HepG2 (cell line): ENCODE measurements around the gene WDR89. TPM values are rescaled to one million over a fixed set of nuclear protein-coding genes. Genes with fewer than 3 reads are reported as not detected.

Source experiments
- ATAC-seq: fragments of 200-7000 bp; cut with Tn5 transposase; 3 replicates; pipeline ENCODE4 v1.9.1; 2020; ENCODE audit warnings: mild to moderate bottlenecking, moderate library complexity
- BruUV-seq: library from RNA; stranded (reverse); fragments of 400-500 nt; replicated peaks from 2 replicates; lab custom pipeline; 2021; lab: Mats Ljungman, UMichigan
- CTCF ChIA-PET: fragments of 300-600 bp; formaldehyde crosslinking; extraction: SDS; loops from one replicate; lab custom pipeline; 2021; ENCODE audit warnings: low total read pairs, inconsistent platforms, low intra/inter-chr PET ratio; lab: Yijun Ruan, JAX
- POLR2A ChIA-PET: fragments of 350-600 bp; sonication (Branson Sonifier 250); formaldehyde crosslinking; loops from one replicate; lab custom pipeline; 2020; ENCODE audit warnings: antibody characterized with exemption, inconsistent platforms; lab: Yijun Ruan, JAX
- DNase-seq: peaks from one replicate; pipeline ENCODE4 v3.0.0-alpha.2; 2015; ENCODE audit warnings: low spot score
- FAIRE-seq: peaks from 3 replicates; lab custom pipeline; 2011; peaks lifted over from hg19 to GRCh38; lab: Jason Lieb, UNC
- H2AFZ ChIP-seq: one replicate; pipeline ENCODE4 v1.6.1; 2011; ENCODE audit warnings: low read length, inconsistent platforms
- H3K27ac ChIP-seq: fragments of 300-600 bp; 3 replicates; pipeline ENCODE4 v1.8.0; 2011; ENCODE audit warnings: mixed run types, mild to moderate bottlenecking, mixed read lengths, low read length, inconsistent platforms; ENCODE audit not compliant: insufficient read depth; ENCODE audit errors: extremely low read length
- H3K27me3 ChIP-seq, 2 experiments: fragments of 200-600 bp in 1 of 2; 2 replicates in 1 of 2; 3 replicates in 1 of 2; pipeline versions ENCODE4 v1.6.0 to v1.8.0; 2011; ENCODE audit warnings: low read length in 2 of 2, mild to moderate bottlenecking in 2 of 2, moderate library complexity in 2 of 2, inconsistent platforms in 1 of 2; ENCODE audit not compliant: insufficient read depth in 2 of 2, control insufficient read depth in 1 of 2
- H3K36me3 ChIP-seq, 2 experiments: fragments of 200-600 bp in 1 of 2; replicated peaks in 1 of 2; 2 replicates in 1 of 2; 3 replicates in 1 of 2; pipeline versions ENCODE4 v1.5.1 to v1.8.0; 2011; ENCODE audit warnings: low read length in 2 of 2, inconsistent platforms in 1 of 2; ENCODE audit not compliant: insufficient read depth in 2 of 2, control insufficient read depth in 1 of 2
- H3K4me1 ChIP-seq: 2 replicates; pipeline ENCODE4 v1.5.1; 2012; ENCODE audit warnings: low read length, inconsistent platforms; ENCODE audit not compliant: insufficient read depth
- H3K4me2 ChIP-seq: 2 replicates; pipeline ENCODE4 v1.6.0; 2011; ENCODE audit warnings: low read depth, low read length, inconsistent platforms
- H3K4me3 ChIP-seq, 3 experiments: fragments of 200-600 bp in 1 of 3; sonication (generic), shearing (Covaris generic) in 1 of 3; replicated peaks in 1 of 3; 2 replicates each; pipeline ENCODE4 v1.5.1; 2011 to 2016; ENCODE audit warnings: low read length in 3 of 3, inconsistent platforms in 2 of 3, low read depth in 2 of 3, mild to moderate bottlenecking in 2 of 3, control low read depth in 1 of 3, mixed read lengths in 1 of 3; ENCODE audit not compliant: insufficient read depth in 1 of 3
- H3K79me2 ChIP-seq: one replicate; pipeline ENCODE4 v1.6.1; 2011; ENCODE audit warnings: low read length, inconsistent platforms; ENCODE audit not compliant: insufficient read depth
- H3K9ac ChIP-seq: 2 replicates; pipeline ENCODE4 v1.6.0; 2011; ENCODE audit warnings: mild to moderate bottlenecking, low read depth, low read length, inconsistent platforms; ENCODE audit not compliant: insufficient read depth
- H3K9me3 ChIP-seq: 2 replicates; pipeline ENCODE4 v1.5.1; 2012; ENCODE audit warnings: mild to moderate bottlenecking, low read length
- H4K20me1 ChIP-seq: 2 replicates; pipeline ENCODE4 v1.6.0; 2011; ENCODE audit warnings: inconsistent platforms, mild to moderate bottlenecking, low read length, moderate library complexity; ENCODE audit not compliant: insufficient read depth
- CEBPB ChIP-seq: IDR thresholded peaks from 2 replicates; pipeline ENCODE4 v1.6.1; 2011; ENCODE audit warnings: low read depth, low read length, improper control_type of control experiment, borderline replicate concordance
- CEBPG ChIP-seq: IDR thresholded peaks from 2 replicates; pipeline ENCODE4 v1.6.1; 2016
- CREM ChIP-seq, 2 experiments: sonication (generic) in 1 of 2; formaldehyde crosslinking in 1 of 2; IDR thresholded peaks; 2 replicates each; pipeline versions ENCODE4 v1.4.0 to v1.6.1; 2016 to 2020; ENCODE audit warnings: antibody characterized with exemption in 1 of 2, mild to moderate bottlenecking in 1 of 2, missing genetic modification reagents in 1 of 2
- EP300 ChIP-seq, 3 experiments: sonication (generic) in 1 of 3; formaldehyde crosslinking in 1 of 3; IDR thresholded peaks; 2 replicates each; pipeline versions ENCODE4 v1.5.1 to v1.6.1; 2011 to 2020; ENCODE audit warnings: low read depth in 2 of 3, low read length in 2 of 3, borderline replicate concordance in 1 of 3, improper control_type of control experiment in 1 of 3, mild to moderate bottlenecking in 1 of 3, missing genetic modification reagents in 1 of 3, moderate library complexity in 1 of 3
- FOSL2 ChIP-seq: sonication (generic); formaldehyde crosslinking; IDR thresholded peaks from 2 replicates; pipeline ENCODE4 v1.4.0; 2020; ENCODE audit warnings: missing genetic modification reagents
- HNF4G ChIP-seq, 2 experiments: sonication (generic) in 1 of 2; formaldehyde crosslinking in 1 of 2; IDR thresholded peaks; 2 replicates each; pipeline versions ENCODE4 v1.4.0 to v1.6.1; 2011 to 2020; ENCODE audit warnings: borderline replicate concordance in 2 of 2, low read depth in 2 of 2, mild to moderate bottlenecking in 2 of 2, low read length in 1 of 2, missing genetic modification reagents in 1 of 2, moderate library complexity in 1 of 2
- KAT7 ChIP-seq: IDR thresholded peaks from 2 replicates; pipeline ENCODE4 v1.6.1; 2018; ENCODE audit warnings: borderline replicate concordance, missing compliant biosample characterization
- SOX5 ChIP-seq: IDR thresholded peaks from 2 replicates; pipeline ENCODE4 v1.6.1; 2016; ENCODE audit warnings: borderline replicate concordance
- SP4 ChIP-seq: sonication (generic); formaldehyde crosslinking; IDR thresholded peaks from 2 replicates; pipeline ENCODE4 v1.8.1; 2023; ENCODE audit warnings: mild to moderate bottlenecking, missing genetic modification reagents
- TAF15 ChIP-seq: fragments of 200-400 bp; formaldehyde crosslinking; IDR thresholded peaks from one replicate; pipeline ENCODE4 v1.6.1; 2018; ENCODE audit warnings: mild to moderate bottlenecking, low read depth, low read length; ENCODE audit not compliant: poor library complexity, severe bottlenecking
- TCF7L2 ChIP-seq: IDR thresholded peaks from 2 replicates; pipeline ENCODE4 v1.6.1; 2011; ENCODE audit warnings: mild to moderate bottlenecking, low read depth, low read length, moderate library complexity
- ZBTB21 ChIP-seq: sonication (generic); formaldehyde crosslinking; IDR thresholded peaks from 2 replicates; pipeline ENCODE4 v1.4.0; 2020; ENCODE audit warnings: missing genetic modification reagents
- ZNF207 ChIP-seq: fragments of 450-650 bp; IDR thresholded peaks from 2 replicates; pipeline ENCODE4 v1.6.1; 2016; ENCODE audit warnings: antibody characterized with exemption, borderline replicate concordance
- ZNF598 ChIP-seq: sonication (generic); formaldehyde crosslinking; IDR thresholded peaks from 2 replicates; pipeline ENCODE4 v1.5.1; 2020; ENCODE audit warnings: mild to moderate bottlenecking, missing genetic modification reagents, borderline replicate concordance
- ZNF639 ChIP-seq: conservative IDR thresholded peaks from 2 replicates; pipeline ENCODE4 v1.6.1; 2018; ENCODE audit warnings: missing genetic modification reagents
- ZNF713 ChIP-seq: sonication (generic); formaldehyde crosslinking; IDR thresholded peaks from 2 replicates; pipeline ENCODE4 v1.4.0; 2020; ENCODE audit warnings: mild to moderate bottlenecking, missing genetic modification reagents
- ZNF746 ChIP-seq: sonication (generic); formaldehyde crosslinking; IDR thresholded peaks from 2 replicates; pipeline ENCODE4 v1.8.0; 2022; ENCODE audit warnings: mild to moderate bottlenecking, missing genetic modification reagents
- WGBS: methylation state at CpG from one replicate; pipeline ENCODE4 v1.1.6; 2017; ENCODE audit warnings: low lambda C conversion rate; 5-methylcytosine and 5-hydroxymethylcytosine counted together
- in situ Hi-C: cut with HindIII; loops from 2 replicates; pipeline ENCODE4 v1.10.0; 2017; ENCODE audit warnings: low pct_unique_long_range_greater_than_20kb; ENCODE audit not compliant: extremely low pct_ligation_motif_present
- intact Hi-C: fragments of 100-400 bp; cut with micrococcal nuclease; formaldehyde crosslinking; loops from one replicate; pipeline ENCODE4 v1.10.0; 2022; ENCODE audit not compliant: unreplicated experiment
- polyA plus RNA-seq, 8 experiments: library from polyadenylated mRNA; depleted of rRNA in 3 of 8; stranded (reverse) in 7 of 8; unstranded in 1 of 8; fragments of >200 nt; fragmentation: Illumina TruSeq in 4 of 8; extraction: Trizol in 4 of 8; gene quantifications; 2 replicates each; pipeline versions ENCODE4 v1.2.1 to v1.2.3, GENCODE V29; 2011 to 2016; ENCODE audit warnings: low read depth in 4 of 8, missing spikeins in 1 of 8, mixed read lengths in 1 of 8; ENCODE audit not compliant: insufficient read depth in 1 of 8
- total RNA-seq, 5 experiments: library from RNA; depleted of rRNA; stranded (reverse); fragments of >200 nt; fragmentation: Illumina TruSeq; extraction: Trizol; gene quantifications; 2 replicates each; pipeline ENCODE4 v1.2.3, GENCODE V29; 2016; ENCODE audit warnings: low read depth in 1 of 5
- TF ChIP-seq, protein P1 (sequence below): sonication (generic); formaldehyde crosslinking; IDR thresholded peaks from 2 replicates; pipeline ENCODE4 v1.5.0; 2020; ENCODE audit warnings: mild to moderate bottlenecking, missing genetic modification reagents, moderate library complexity

Gene WDR89
- total and polyA plus RNA-seq, 2 of the 13 experiments (the other 11 are each of a cell fraction or from before 2014, with no cell fraction given) = 5.2 to 20.1 TPM

DNA sequence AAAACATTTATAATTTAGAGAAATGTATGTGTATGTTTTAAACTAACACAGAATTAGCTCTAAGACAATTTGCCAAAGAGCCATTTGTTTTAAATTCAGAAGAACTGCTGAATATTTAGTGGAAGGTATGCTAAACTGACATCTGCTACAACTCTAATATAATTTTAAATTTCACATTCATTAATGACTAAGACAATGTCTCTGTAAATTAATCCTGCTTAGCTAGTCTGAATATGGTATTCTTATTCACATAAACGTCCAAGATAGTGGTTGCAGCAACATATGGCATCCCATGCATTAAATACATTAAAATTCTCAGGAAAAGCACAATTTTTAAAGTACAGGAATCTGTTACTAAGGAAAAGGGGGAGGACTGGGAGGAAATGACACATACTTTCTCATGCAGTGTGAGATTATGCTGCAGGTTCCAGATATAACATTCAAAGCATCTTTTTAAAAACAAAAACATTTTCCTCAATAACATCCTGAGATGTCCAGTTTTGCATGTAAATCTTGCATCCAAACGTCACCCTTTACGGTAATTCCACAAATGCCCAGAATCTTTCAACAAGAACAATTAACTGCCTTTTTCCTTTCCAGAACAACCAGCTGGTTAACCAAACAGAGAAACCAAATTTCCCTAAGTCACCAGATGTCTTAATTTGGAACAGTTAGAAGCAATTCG is 26.9 kb downstream of the WDR89 start:
- Histone ChIP-seq H3K27me3 (no peaks in the 10 kb centered on the region), H2AFZ (no peak overlapping the region), H4K20me1 (no peaks in the 10 kb centered on the region; the same call in 1 of the 2 replicates), H3K4me3 (no peak overlapping the region), H3K27ac (no peak overlapping the region), H3K4me1 (no peaks in the 10 kb centered on the region), H3K9me3 (no peaks in the 10 kb centered on the region), H3K4me2 (no peak overlapping the region), H3K36me3 (peaks cover 5 to 27% of the 10 kb centered on the region in 2 experiments; a peak in 4 of 5 replicates), H3K9ac (no peak overlapping the region), H3K79me2 (peaks cover 26% of the 10 kb centered on the region)
- TF ChIP-seq, protein P1, sequence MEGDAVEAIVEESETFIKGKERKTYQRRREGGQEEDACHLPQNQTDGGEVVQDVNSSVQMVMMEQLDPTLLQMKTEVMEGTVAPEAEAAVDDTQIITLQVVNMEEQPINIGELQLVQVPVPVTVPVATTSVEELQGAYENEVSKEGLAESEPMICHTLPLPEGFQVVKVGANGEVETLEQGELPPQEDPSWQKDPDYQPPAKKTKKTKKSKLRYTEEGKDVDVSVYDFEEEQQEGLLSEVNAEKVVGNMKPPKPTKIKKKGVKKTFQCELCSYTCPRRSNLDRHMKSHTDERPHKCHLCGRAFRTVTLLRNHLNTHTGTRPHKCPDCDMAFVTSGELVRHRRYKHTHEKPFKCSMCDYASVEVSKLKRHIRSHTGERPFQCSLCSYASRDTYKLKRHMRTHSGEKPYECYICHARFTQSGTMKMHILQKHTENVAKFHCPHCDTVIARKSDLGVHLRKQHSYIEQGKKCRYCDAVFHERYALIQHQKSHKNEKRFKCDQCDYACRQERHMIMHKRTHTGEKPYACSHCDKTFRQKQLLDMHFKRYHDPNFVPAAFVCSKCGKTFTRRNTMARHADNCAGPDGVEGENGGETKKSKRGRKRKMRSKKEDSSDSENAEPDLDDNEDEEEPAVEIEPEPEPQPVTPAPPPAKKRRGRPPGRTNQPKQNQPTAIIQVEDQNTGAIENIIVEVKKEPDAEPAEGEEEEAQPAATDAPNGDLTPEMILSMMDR (CRISPR knock-in tag) = no peak
- TF ChIP-seq ZNF598 (no peak), KAT7 (no peak), ZNF639 (CRISPR knock-in tag) (no peak), CEBPB (no peak), ZNF207 (no peak), ZNF713 (CRISPR knock-in tag) (no peak), TCF7L2 (no peak), HNF4G (IDR thresholded peaks at IDR 0.05; ENCODE audit: borderline replicate concordance, low read depth, low read length) (no peak), HNF4G (CRISPR knock-in tag; IDR thresholded peaks at IDR 0.05; ENCODE audit: borderline replicate concordance, low read depth) (no peak), EP300 (IDR thresholded peaks at IDR 0.05; ENCODE audit: low read depth in 2 of 2, low read length in 2 of 2) (no peak), EP300 (CRISPR knock-in tag; IDR thresholded peaks at IDR 0.05; ENCODE audit: borderline replicate concordance) (no peak), ZNF746 (CRISPR knock-in tag) (no peak), ZBTB21 (CRISPR knock-in tag) (no peak), CEBPG (CRISPR knock-in tag) (no peak), CREM (IDR thresholded peaks at IDR 0.05) (no peak), CREM (CRISPR knock-in tag; IDR thresholded peaks at IDR 0.05) (no peak), SP4 (CRISPR knock-in tag) (no peak), SOX5 (no peak), TAF15 (no peak), FOSL2 (no peak)
- 90% methylated on average over 4 of the region's 4 CpGs for WGBS
- FAIRE-seq (no peak), ATAC-seq (no peak), DNase-seq (no peak)
- in situ Hi-C loops = no loop called here
- CTCF ChIA-PET = no interaction called here
- intact Hi-C loops = no loop called here
- POLR2A ChIA-PET = no interaction called here
- BruUV-seq = no TSS peak
